HUES6 (cell line): ENCODE results near the gene AQP7.
"Not testable (repeated sequence)": the region's sequence is repeated elsewhere in the genome, so short reads cannot be mapped to it uniquely, and the experiment has no call there.

Experiments used
- H3K27ac ChIP-seq: 2 replicates; pipeline ENCODE4 v1.7.0; 2013; ENCODE audit warnings: low read depth, mild to moderate bottlenecking, low read length, inconsistent platforms
- H3K27me3 ChIP-seq: 2 replicates; pipeline ENCODE4 v1.6.1; 2013; ENCODE audit warnings: low read length; ENCODE audit not compliant: control insufficient read depth, insufficient read depth
- H3K36me3 ChIP-seq: 2 replicates; pipeline ENCODE4 v1.6.1; 2013; ENCODE audit warnings: low read length; ENCODE audit not compliant: control insufficient read depth, insufficient read depth
- H3K4me1 ChIP-seq: 2 replicates; pipeline ENCODE4 v1.6.1; 2013; ENCODE audit warnings: low read length; ENCODE audit not compliant: control insufficient read depth, insufficient read depth
- H3K4me3 ChIP-seq: 2 replicates; pipeline ENCODE4 v1.5.1; 2013; ENCODE audit warnings: low read depth, low read length
- H3K9ac ChIP-seq: one replicate; pipeline ENCODE4 v1.6.1; 2013; ENCODE audit warnings: mild to moderate bottlenecking, low read length
- H3K9me3 ChIP-seq: 2 replicates; pipeline ENCODE4 v1.6.1; 2013; ENCODE audit warnings: low read depth, low read length; ENCODE audit not compliant: control insufficient read depth, insufficient read depth

The AQP7 gene

GRCh38 chr9:33392591-33393021, 9.8 kb downstream of the AQP7 start:
- H3K36me3 ChIP-seq, H3K27ac ChIP-seq, H3K9me3 ChIP-seq, H3K4me3 ChIP-seq, H3K27me3 ChIP-seq, H3K4me1 ChIP-seq, H3K9ac ChIP-seq: not testable (repeated sequence)

GRCh38 chr9:33391111-33391771, 11.1 kb downstream of the AQP7 start:
- not testable (repeated sequence) for H3K4me3 ChIP-seq, H3K9ac ChIP-seq, H3K27me3 ChIP-seq, H3K36me3 ChIP-seq, H3K9me3 ChIP-seq, H3K4me1 ChIP-seq, H3K27ac ChIP-seq

GRCh38 chr9:33388110-33388994, 14.0 kb downstream of the AQP7 start:
- no peak overlapping the region for H3K27ac ChIP-seq
- no peak overlapping the region for H3K4me3 ChIP-seq
- no peaks in the 10 kb centered on the region for H3K9me3 ChIP-seq
- H3K9ac ChIP-seq: no peak overlapping the region
- H3K36me3 ChIP-seq: no peaks in the 10 kb centered on the region
- peaks cover 8% of the 10 kb centered on the region for H3K4me1 ChIP-seq
- no peaks in the 10 kb centered on the region for H3K27me3 ChIP-seq

- not testable (repeated sequence) for H3K27ac ChIP-seq, H3K4me3 ChIP-seq, H3K36me3 ChIP-seq, H3K9ac ChIP-seq, H3K9me3 ChIP-seq, H3K27me3 ChIP-seq
- peaks cover 11% of the 10 kb centered on the region for H3K4me1 ChIP-seq
These were observed 15.4 kb downstream of the AQP7 start for GRCh38 chr9:33386998-33387397.

- H3K9ac ChIP-seq, H3K36me3 ChIP-seq, H3K4me3 ChIP-seq, H3K9me3 ChIP-seq, H3K4me1 ChIP-seq, H3K27me3 ChIP-seq, H3K27ac ChIP-seq: not testable (repeated sequence)
These were observed 15.7 kb downstream of the AQP7 start for GRCh38 chr9:33386641-33386996.

GRCh38 chr9:33385979-33386640, 16.3 kb downstream of the AQP7 start:
- H3K9ac ChIP-seq: not testable (repeated sequence)

DNA sequence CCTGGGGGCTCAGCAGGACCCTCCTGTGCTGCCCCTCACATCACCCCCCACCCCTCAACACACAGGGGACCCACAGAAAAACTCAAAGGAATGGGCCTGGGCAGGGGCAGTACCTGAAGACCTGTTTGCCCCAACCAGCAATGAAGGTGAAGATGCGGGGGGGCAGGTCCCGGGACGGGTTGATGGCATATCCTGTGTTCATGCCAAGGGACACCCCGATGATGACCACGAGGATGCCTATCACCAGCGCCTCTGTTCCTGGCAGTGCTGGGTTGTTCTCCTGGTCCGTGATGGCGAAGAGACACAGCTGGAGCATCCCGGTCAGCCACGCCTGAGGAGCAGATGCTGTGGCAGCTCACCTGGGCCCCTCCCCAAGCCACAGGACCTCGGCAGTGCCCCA, 16.8 kb downstream of the AQP7 start:
- H3K27ac ChIP-seq, H3K9me3 ChIP-seq, H3K9ac ChIP-seq, H3K36me3 ChIP-seq, H3K4me3 ChIP-seq, H3K27me3 ChIP-seq: not testable (repeated sequence)
- peaks cover 11% of the 10 kb centered on the region for H3K4me1 ChIP-seq

More at GRCh38 chr9:33385979-33386640, 16.3 kb downstream of the AQP7 start:
- H3K4me1 ChIP-seq, H3K9me3 ChIP-seq, H3K4me3 ChIP-seq, H3K27me3 ChIP-seq, H3K36me3 ChIP-seq, H3K27ac ChIP-seq: not testable (repeated sequence)

GRCh38 chr9:33383396-33383795, 19.0 kb downstream of the AQP7 start:
- not testable (repeated sequence) for H3K4me3 ChIP-seq, H3K27ac ChIP-seq, H3K27me3 ChIP-seq, H3K9me3 ChIP-seq, H3K9ac ChIP-seq, H3K36me3 ChIP-seq
- peaks cover 11% of the 10 kb centered on the region for H3K4me1 ChIP-seq

- peaks cover 11% of the 10 kb centered on the region for H3K4me1 ChIP-seq
- not testable (repeated sequence) for H3K27me3 ChIP-seq, H3K4me3 ChIP-seq, H3K9ac ChIP-seq, H3K36me3 ChIP-seq, H3K9me3 ChIP-seq, H3K27ac ChIP-seq
These were observed 20.0 kb downstream of the AQP7 start for GRCh38 chr9:33382397-33382796.

GRCh38 chr9:33381231-33381791, 21.1 kb downstream of the AQP7 start:
- Histone ChIP-seq H3K27ac (no peak overlapping the region), H3K36me3 (no peaks in the 10 kb centered on the region), H3K9me3 (no peaks in the 10 kb centered on the region), H3K4me1 (peaks cover 11% of the 10 kb centered on the region), H3K4me3 (peak overlapping the region; percentile 19; the same call in 1 of the 2 replicates), H3K27me3 (no peaks in the 10 kb centered on the region), H3K9ac (peak overlapping the region; percentile 11)
